Activated CD4-positive, alpha-beta T cell treated with anti-CD3 and anti-CD28 coated beads for 36 hours (primary cell): Measurements from ENCODE around the gene CCDC77. TPM values are rescaled to one million over a fixed set of nuclear protein-coding genes. Genes with fewer than 3 reads are reported as not detected.

ENCODE experiments used
- ATAC-seq: fragments of 200-7000 bp; cut with Tn5 transposase; one replicate; pipeline ENCODE4 v1.10.0; 2021; ENCODE audit warnings: mild to moderate bottlenecking, moderate library complexity
- CTCF ChIA-PET: fragments of 350-600 bp; sonication (Branson Sonifier 250); formaldehyde crosslinking; loops from one replicate; lab custom pipeline; 2021; ENCODE audit warnings: antibody characterized with exemption; lab: Charles Lee
- POLR2A ChIA-PET: fragments of 350-600 bp; sonication (Branson Sonifier 250); formaldehyde crosslinking; loops from one replicate; lab custom pipeline; 2021; ENCODE audit warnings: antibody characterized with exemption, inconsistent platforms; lab: Charles Lee
- DNase-seq: peaks from one replicate; pipeline ENCODE4 v3.0.0-alpha.2; 2020
- H3K27ac Mint-ChIP-seq: one replicate; pipeline ENCODE4 v1.8.0; 2021; ENCODE audit warnings: mixed read lengths
- H3K27me3 Mint-ChIP-seq: one replicate; pipeline ENCODE4 v1.8.0; 2021; ENCODE audit warnings: mixed read lengths
- H3K36me3 Mint-ChIP-seq: one replicate; pipeline ENCODE4 v1.8.0; 2021; ENCODE audit warnings: low read depth, mixed read lengths
- H3K4me1 Mint-ChIP-seq: one replicate; pipeline ENCODE4 v1.8.0; 2021; ENCODE audit warnings: mixed read lengths
- H3K4me3 Mint-ChIP-seq: one replicate; pipeline ENCODE4 v1.8.0; 2021; ENCODE audit warnings: mild to moderate bottlenecking, moderate library complexity, mixed read lengths
- H3K9me3 Mint-ChIP-seq: one replicate; pipeline ENCODE4 v1.8.0; 2021; ENCODE audit warnings: low read depth, mixed read lengths
- intact Hi-C, 2 experiments: fragments of 100-400 bp; cut with DNase I in 1 of 2; cut with micrococcal nuclease in 1 of 2; formaldehyde crosslinking; loops; one replicate each; pipeline versions ENCODE4 v1.14.2 to v1.15.1; 2022 to 2024; cut with DNase I, micrococcal nuclease
- total RNA-seq, 2 experiments: library from RNA; stranded (reverse); gene quantifications; one replicate each; pipeline ENCODE4 v1.2.3, GENCODE V29; 2021

CCDC77 gene
- total RNA-seq, 2 experiments from 2014 or later: 17.3 to 18.7 TPM

GRCh38 chr12:450438-450837 is 49.0 kb downstream of the CCDC77 start:
- Mint-ChIP-seq H3K9me3 (no peaks in the 10 kb centered on the region), H3K27me3 (no peaks in the 10 kb centered on the region), H3K4me1 (peaks cover 3% of the 10 kb centered on the region), H3K4me3 (no peak overlapping the region), H3K27ac (no peak overlapping the region), H3K36me3 (no peaks in the 10 kb centered on the region)
- CTCF ChIA-PET: interaction anchor here (0.6 to 10.2 kb wide), 10 partner anchors 8 to 499 kb away, joined by 3 to 130 read pairs (median 6); partner anchors contain the start of genes CCDC77 and RAD52
- intact Hi-C loops: loop anchor here in 1 of 2 experiments (10.0 kb wide), 1 partner anchor 304 kb away; the partner anchor contains the start of gene WNK1
- DNase-seq (no peak), ATAC-seq (no peak)
- POLR2A ChIA-PET: no interaction called here

- H3K4me1 Mint-ChIP-seq: peaks cover 6% of the 10 kb centered on the region
- ChIA-PET POLR2A (no interaction called here), CTCF (interaction anchor here (0.5 to 10.2 kb wide), 32 partner anchors 10 to 671 kb away, joined by 3 to 130 read pairs (median 4); partner anchors contain the start of genes CCDC77 and RAD52)
- peaks cover 3% of the 10 kb centered on the region for H3K27me3 Mint-ChIP-seq
- H3K4me3 Mint-ChIP-seq: no peak overlapping the region
- intact Hi-C loops: loop anchor here (1.0 to 10.0 kb wide), 3 partner anchors 94 to 302 kb away; partner anchors contain the start of gene WNK1 (in 1 of the 2)
- peak; percentile 80 for DNase-seq
- H3K9me3 Mint-ChIP-seq: no peaks in the 10 kb centered on the region
- no peak overlapping the region for H3K27ac Mint-ChIP-seq
- peak; percentile 61 for ATAC-seq
- no peaks in the 10 kb centered on the region for H3K36me3 Mint-ChIP-seq
Measured at GRCh38 chr12:452667-453210, 51.3 kb downstream of the CCDC77 start.

- peaks cover 13% of the 10 kb centered on the region for H3K27me3 Mint-ChIP-seq
- no peak overlapping the region for H3K27ac Mint-ChIP-seq
- CTCF ChIA-PET: interaction anchor here (1.0 to 10.2 kb wide), 7 partner anchors 8 to 732 kb away, joined by 3 to 130 read pairs (median 26); no protein-coding TSS in a partner anchor
- H3K4me1 Mint-ChIP-seq: peaks cover 14% of the 10 kb centered on the region
- no peaks in the 10 kb centered on the region for H3K9me3 Mint-ChIP-seq
- H3K36me3 Mint-ChIP-seq: no peaks in the 10 kb centered on the region
- H3K4me3 Mint-ChIP-seq: no peak overlapping the region
- no peak for ATAC-seq
- no peak for DNase-seq
- intact Hi-C loops: loop anchor here in 1 of 2 experiments (10.0 kb wide), 1 partner anchor 300 kb away; the partner anchor contains the start of gene WNK1
- POLR2A ChIA-PET: no interaction called here
Measured at GRCh38 chr12:454833-455232, 53.4 kb downstream of the CCDC77 start.

GRCh38 chr12:455821-456220 is 54.4 kb downstream of the CCDC77 start:
- POLR2A ChIA-PET: no interaction called here
- no peak overlapping the region for H3K27ac Mint-ChIP-seq
- no peak for ATAC-seq
- peaks cover 14% of the 10 kb centered on the region for H3K27me3 Mint-ChIP-seq
- no peak overlapping the region for H3K4me3 Mint-ChIP-seq
- CTCF ChIA-PET: interaction anchor here (0.7 to 10.2 kb wide), 8 partner anchors 13 to 866 kb away, joined by 3 to 130 read pairs (median 10); no protein-coding TSS in a partner anchor
- no peak for DNase-seq
- no peaks in the 10 kb centered on the region for H3K9me3 Mint-ChIP-seq
- intact Hi-C loops: loop anchor here in 1 of 2 experiments (10.0 kb wide), 1 partner anchor 299 kb away; the partner anchor contains the start of gene WNK1
- H3K4me1 Mint-ChIP-seq: peaks cover 14% of the 10 kb centered on the region
- H3K36me3 Mint-ChIP-seq: no peaks in the 10 kb centered on the region

- Mint-ChIP-seq H3K36me3 (no peaks in the 10 kb centered on the region), H3K27me3 (peaks cover 26% of the 10 kb centered on the region), H3K9me3 (no peaks in the 10 kb centered on the region), H3K4me3 (no peak overlapping the region), H3K27ac (no peak overlapping the region), H3K4me1 (peaks cover 15% of the 10 kb centered on the region)
- DNase-seq (peak; percentile 38), ATAC-seq (peak; percentile 29)
- CTCF ChIA-PET: interaction anchor here (0.6 to 10.2 kb wide), 8 partner anchors 14 to 333 kb away, joined by 3 to 130 read pairs (median 4); no protein-coding TSS in a partner anchor
- POLR2A ChIA-PET: no interaction called here
- intact Hi-C loops: loop anchor here in 1 of 2 experiments (2.0 to 10.0 kb wide), 2 partner anchors 297 to 491 kb away; partner anchors contain the start of genes RAD52 and WNK1
Measured at GRCh38 chr12:457676-458075, 56.2 kb downstream of the CCDC77 start.

GRCh38 chr12:459050-459429 is 57.6 kb downstream of the CCDC77 start:
- POLR2A ChIA-PET: interaction anchor here (0.6 kb wide), 1 partner anchor 163 kb away, joined by 3 read pairs; no protein-coding TSS in a partner anchor
- Mint-ChIP-seq H3K27me3 (peaks cover 26% of the 10 kb centered on the region), H3K4me1 (peaks cover 15% of the 10 kb centered on the region), H3K4me3 (peak overlapping the region; percentile 69), H3K36me3 (no peaks in the 10 kb centered on the region), H3K9me3 (no peaks in the 10 kb centered on the region), H3K27ac (no peak overlapping the region)
- DNase-seq (no peak), ATAC-seq (no peak)
- intact Hi-C loops: loop anchor here in 1 of 2 experiments (2.0 to 10.0 kb wide), 2 partner anchors 296 to 490 kb away; partner anchors contain the start of genes RAD52 and WNK1
- CTCF ChIA-PET: interaction anchor here (0.7 to 1.5 kb wide), 2 partner anchors 9 to 17 kb away, joined by 3 to 6 read pairs; no protein-coding TSS in a partner anchor

- Mint-ChIP-seq H3K36me3 (no peaks in the 10 kb centered on the region), H3K27ac (no peak within 1 kb of the TSS), H3K4me1 (peaks cover 15% of the 10 kb centered on the region), H3K27me3 (peaks cover 26% of the 10 kb centered on the region), H3K9me3 (no peaks in the 10 kb centered on the region), H3K4me3 (peak within 1 kb of the TSS; percentile 74)
- intact Hi-C loops: loop anchor here in 1 of 2 experiments (2.0 to 10.0 kb wide), 3 partner anchors 295 to 1133 kb away; partner anchors contain the start of genes FBXL14, RAD52 and WNK1
- CTCF ChIA-PET: interaction anchor here (0.7 to 1.8 kb wide), 3 partner anchors 10 to 87 kb away, joined by 3 to 11 read pairs (median 6); no protein-coding TSS in a partner anchor
- ATAC-seq: peak; percentile 60
- POLR2A ChIA-PET: interaction anchor here (0.6 kb wide), 1 partner anchor 163 kb away, joined by 3 read pairs; no protein-coding TSS in a partner anchor
- DNase-seq: peak; percentile 63
Measured at GRCh38 chr12:459430-460258, 58.2 kb downstream of the CCDC77 start, which contains the start of gene B4GALNT3. Gene B4GALNT3 (plus strand): TSS chr12:459939. CDS start chr12:460377, 438 bp downstream.

- ChIA-PET CTCF (interaction anchor here (0.6 to 4.7 kb wide), 5 partner anchors 7 to 87 kb away, joined by 3 to 27 read pairs (median 4); no protein-coding TSS in a partner anchor), POLR2A (no interaction called here)
- peak overlapping the region; percentile 74 for H3K4me3 Mint-ChIP-seq
- H3K27ac Mint-ChIP-seq: peak overlapping the region; percentile 45
- intact Hi-C loops: loop anchor here in 1 of 2 experiments (5.0 kb wide), 1 partner anchor 1132 kb away; the partner anchor contains the start of gene FBXL14
- no peaks in the 10 kb centered on the region for H3K9me3 Mint-ChIP-seq
- no peaks in the 10 kb centered on the region for H3K36me3 Mint-ChIP-seq
- ATAC-seq (peak; percentile 76), DNase-seq (peak; percentile 63)
- H3K4me1 Mint-ChIP-seq: peaks cover 15% of the 10 kb centered on the region
- H3K27me3 Mint-ChIP-seq: peaks cover 26% of the 10 kb centered on the region
Measured at GRCh38 chr12:460261-461230, 59.1 kb downstream of the CCDC77 start.

GRCh38 chr12:461425-461824 is 60.0 kb downstream of the CCDC77 start:
- ATAC-seq: no peak
- Mint-ChIP-seq H3K27me3 (peaks cover 26% of the 10 kb centered on the region), H3K27ac (no peak overlapping the region), H3K4me3 (peak overlapping the region; percentile 74), H3K9me3 (no peaks in the 10 kb centered on the region), H3K4me1 (peaks cover 15% of the 10 kb centered on the region), H3K36me3 (no peaks in the 10 kb centered on the region)
- CTCF ChIA-PET: interaction anchor here (0.7 to 4.7 kb wide), 5 partner anchors 8 to 86 kb away, joined by 3 to 27 read pairs (median 4); no protein-coding TSS in a partner anchor
- POLR2A ChIA-PET: no interaction called here
- intact Hi-C loops: loop anchor here in 1 of 2 experiments (5.0 kb wide), 1 partner anchor 1131 kb away; the partner anchor contains the start of gene FBXL14
- DNase-seq: no peak
